HepG2 (cell line): Measurements from ENCODE around the gene GRK5. TPM values are rescaled to one million over a fixed set of nuclear protein-coding genes. Genes with fewer than 3 reads are reported as not detected.

ENCODE experiments used
- CEBPZ ChIP-seq: IDR thresholded peaks from 2 replicates; pipeline ENCODE4 v1.6.1; 2012; ENCODE audit warnings: low read length, improper control_type of control experiment
- NONO ChIP-seq, 2 experiments: fragments of 450-650 bp in 1 of 2; sonication (generic) in 1 of 2; formaldehyde crosslinking in 1 of 2; IDR thresholded peaks in 1 of 2; conservative IDR thresholded peaks in 1 of 2; 2 replicates each; pipeline versions ENCODE4 v1.6.1 to v1.8.0; 2017 to 2022; ENCODE audit warnings: mild to moderate bottlenecking in 1 of 2, missing genetic modification reagents in 1 of 2, moderate library complexity in 1 of 2
- PHF5A ChIP-seq: IDR thresholded peaks from one replicate; pipeline ENCODE4 v1.6.1; 2018; ENCODE audit warnings: low read depth, missing genetic modification reagents; ENCODE audit not compliant: unreplicated experiment
- THAP9 ChIP-seq: sonication (generic); formaldehyde crosslinking; IDR thresholded peaks from 2 replicates; pipeline ENCODE4; 2020; ENCODE audit warnings: missing genetic modification reagents, mild to moderate bottlenecking, borderline replicate concordance
- ZNF441 ChIP-seq: sonication (generic); formaldehyde crosslinking; IDR thresholded peaks from 2 replicates; pipeline ENCODE4 v1.7.0; 2021; ENCODE audit warnings: missing genetic modification reagents, borderline replicate concordance
- polyA plus RNA-seq, 8 experiments: library from polyadenylated mRNA; depleted of rRNA in 3 of 8; stranded (reverse) in 7 of 8; unstranded in 1 of 8; fragments of >200 nt; fragmentation: Illumina TruSeq in 4 of 8; extraction: Trizol in 4 of 8; gene quantifications; 2 replicates each; pipeline versions ENCODE4 v1.2.1 to v1.2.3, GENCODE V29; 2011 to 2016; ENCODE audit warnings: low read depth in 4 of 8, missing spikeins in 1 of 8, mixed read lengths in 1 of 8; ENCODE audit not compliant: insufficient read depth in 1 of 8
- total RNA-seq, 5 experiments: library from RNA; depleted of rRNA; stranded (reverse); fragments of >200 nt; fragmentation: Illumina TruSeq; extraction: Trizol; gene quantifications; 2 replicates each; pipeline ENCODE4 v1.2.3, GENCODE V29; 2016; ENCODE audit warnings: low read depth in 1 of 5
- TF ChIP-seq, protein P1 (sequence below): sonication (generic); formaldehyde crosslinking; IDR thresholded peaks from 2 replicates; pipeline ENCODE4 v1.5.0; 2020; ENCODE audit warnings: mild to moderate bottlenecking, missing genetic modification reagents
- TF ChIP-seq, protein P2 (sequence below): sonication (generic); formaldehyde crosslinking; IDR thresholded peaks from 2 replicates; pipeline ENCODE4 v1.5.0; 2020; ENCODE audit warnings: mild to moderate bottlenecking, missing genetic modification reagents
- TF ChIP-seq, protein P3 (sequence below): sonication (generic); formaldehyde crosslinking; IDR thresholded peaks from 2 replicates; pipeline ENCODE4 v1.8.0; 2022; ENCODE audit warnings: mild to moderate bottlenecking, missing genetic modification reagents; ENCODE audit not compliant: insufficient replicate concordance
- TF ChIP-seq, protein P4 (sequence below): sonication (generic); formaldehyde crosslinking; IDR thresholded peaks from 2 replicates; pipeline ENCODE4 v1.5.1; 2020; ENCODE audit warnings: mild to moderate bottlenecking, missing genetic modification reagents, borderline replicate concordance

GRK5 gene
- total and polyA plus RNA-seq, 2 of the 13 experiments (the other 11 are each of a cell fraction or from before 2014, with no cell fraction given) = 10.4 to 12.6 TPM

- no peak for TF ChIP-seq CEBPZ
- no peak for TF ChIP-seq ZNF441
- TF ChIP-seq, protein P1, sequence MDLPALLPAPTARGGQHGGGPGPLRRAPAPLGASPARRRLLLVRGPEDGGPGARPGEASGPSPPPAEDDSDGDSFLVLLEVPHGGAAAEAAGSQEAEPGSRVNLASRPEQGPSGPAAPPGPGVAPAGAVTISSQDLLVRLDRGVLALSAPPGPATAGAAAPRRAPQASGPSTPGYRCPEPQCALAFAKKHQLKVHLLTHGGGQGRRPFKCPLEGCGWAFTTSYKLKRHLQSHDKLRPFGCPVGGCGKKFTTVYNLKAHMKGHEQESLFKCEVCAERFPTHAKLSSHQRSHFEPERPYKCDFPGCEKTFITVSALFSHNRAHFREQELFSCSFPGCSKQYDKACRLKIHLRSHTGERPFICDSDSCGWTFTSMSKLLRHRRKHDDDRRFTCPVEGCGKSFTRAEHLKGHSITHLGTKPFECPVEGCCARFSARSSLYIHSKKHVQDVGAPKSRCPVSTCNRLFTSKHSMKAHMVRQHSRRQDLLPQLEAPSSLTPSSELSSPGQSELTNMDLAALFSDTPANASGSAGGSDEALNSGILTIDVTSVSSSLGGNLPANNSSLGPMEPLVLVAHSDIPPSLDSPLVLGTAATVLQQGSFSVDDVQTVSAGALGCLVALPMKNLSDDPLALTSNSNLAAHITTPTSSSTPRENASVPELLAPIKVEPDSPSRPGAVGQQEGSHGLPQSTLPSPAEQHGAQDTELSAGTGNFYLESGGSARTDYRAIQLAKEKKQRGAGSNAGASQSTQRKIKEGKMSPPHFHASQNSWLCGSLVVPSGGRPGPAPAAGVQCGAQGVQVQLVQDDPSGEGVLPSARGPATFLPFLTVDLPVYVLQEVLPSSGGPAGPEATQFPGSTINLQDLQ (CRISPR knock-in tag) = no peak
- TF ChIP-seq, protein P2, sequence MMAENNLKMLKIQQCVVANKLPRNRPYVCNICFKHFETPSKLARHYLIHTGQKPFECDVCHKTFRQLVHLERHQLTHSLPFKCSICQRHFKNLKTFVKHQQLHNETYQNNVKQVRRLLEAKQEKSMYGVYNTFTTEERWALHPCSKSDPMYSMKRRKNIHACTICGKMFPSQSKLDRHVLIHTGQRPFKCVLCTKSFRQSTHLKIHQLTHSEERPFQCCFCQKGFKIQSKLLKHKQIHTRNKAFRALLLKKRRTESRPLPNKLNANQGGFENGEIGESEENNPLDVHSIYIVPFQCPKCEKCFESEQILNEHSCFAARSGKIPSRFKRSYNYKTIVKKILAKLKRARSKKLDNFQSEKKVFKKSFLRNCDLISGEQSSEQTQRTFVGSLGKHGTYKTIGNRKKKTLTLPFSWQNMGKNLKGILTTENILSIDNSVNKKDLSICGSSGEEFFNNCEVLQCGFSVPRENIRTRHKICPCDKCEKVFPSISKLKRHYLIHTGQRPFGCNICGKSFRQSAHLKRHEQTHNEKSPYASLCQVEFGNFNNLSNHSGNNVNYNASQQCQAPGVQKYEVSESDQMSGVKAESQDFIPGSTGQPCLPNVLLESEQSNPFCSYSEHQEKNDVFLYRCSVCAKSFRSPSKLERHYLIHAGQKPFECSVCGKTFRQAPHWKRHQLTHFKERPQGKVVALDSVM (CRISPR knock-in tag) = no peak
- TF ChIP-seq, protein P3, sequence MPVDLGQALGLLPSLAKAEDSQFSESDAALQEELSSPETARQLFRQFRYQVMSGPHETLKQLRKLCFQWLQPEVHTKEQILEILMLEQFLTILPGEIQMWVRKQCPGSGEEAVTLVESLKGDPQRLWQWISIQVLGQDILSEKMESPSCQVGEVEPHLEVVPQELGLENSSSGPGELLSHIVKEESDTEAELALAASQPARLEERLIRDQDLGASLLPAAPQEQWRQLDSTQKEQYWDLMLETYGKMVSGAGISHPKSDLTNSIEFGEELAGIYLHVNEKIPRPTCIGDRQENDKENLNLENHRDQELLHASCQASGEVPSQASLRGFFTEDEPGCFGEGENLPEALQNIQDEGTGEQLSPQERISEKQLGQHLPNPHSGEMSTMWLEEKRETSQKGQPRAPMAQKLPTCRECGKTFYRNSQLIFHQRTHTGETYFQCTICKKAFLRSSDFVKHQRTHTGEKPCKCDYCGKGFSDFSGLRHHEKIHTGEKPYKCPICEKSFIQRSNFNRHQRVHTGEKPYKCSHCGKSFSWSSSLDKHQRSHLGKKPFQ (CRISPR knock-in tag) = no peak
- TF ChIP-seq THAP9 = no peak
- TF ChIP-seq PHF5A = no peak
- TF ChIP-seq, protein P4, sequence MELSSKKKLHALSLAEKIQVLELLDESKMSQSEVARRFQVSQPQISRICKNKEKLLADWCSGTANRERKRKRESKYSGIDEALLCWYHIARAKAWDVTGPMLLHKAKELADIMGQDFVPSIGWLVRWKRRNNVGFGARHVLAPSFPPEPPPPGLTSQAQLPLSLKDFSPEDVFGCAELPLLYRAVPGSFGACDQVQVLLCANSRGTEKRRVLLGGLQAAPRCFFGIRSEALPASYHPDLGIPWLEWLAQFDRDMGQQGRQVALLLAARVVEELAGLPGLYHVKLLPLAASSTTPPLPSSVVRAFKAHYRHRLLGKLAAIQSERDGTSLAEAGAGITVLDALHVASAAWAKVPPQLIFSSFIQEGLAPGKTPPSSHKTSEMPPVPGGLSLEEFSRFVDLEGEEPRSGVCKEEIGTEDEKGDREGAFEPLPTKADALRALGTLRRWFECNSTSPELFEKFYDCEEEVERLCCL (CRISPR knock-in tag) = no peak
- no peak for TF ChIP-seq NONO (IDR thresholded peaks at IDR 0.05)
- TF ChIP-seq NONO (CRISPR knock-in tag; conservative IDR thresholded peaks at IDR 0.05) = no peak
Measured at GRCh38 chr10:119415121-119415520, 207.8 kb downstream of the GRK5 start (continued).
